B cell (primary cell): ENCODE results near the gene LHX6. TPM values are rescaled to one million over a fixed set of nuclear protein-coding genes. Genes with fewer than 3 reads are reported as not detected.

Source experiments
- ATAC-seq: fragments of 200-7000 bp; cut with Tn5 transposase; one replicate; pipeline ENCODE4 v1.10.0; 2021; ENCODE audit warnings: low read depth, mild to moderate bottlenecking, moderate number of reproducible peaks, moderate library complexity
- CTCF ChIA-PET: fragments of 350-600 bp; sonication (Branson Sonifier 250); formaldehyde crosslinking; loops from one replicate; lab custom pipeline; 2021; ENCODE audit warnings: antibody characterized with exemption, inconsistent platforms; lab: Charles Lee
- POLR2A ChIA-PET: fragments of 350-600 bp; sonication (Branson Sonifier 250); formaldehyde crosslinking; loops from one replicate; lab custom pipeline; 2021; ENCODE audit warnings: antibody characterized with exemption; lab: Charles Lee
- DNase-seq: peaks from one replicate; pipeline ENCODE4 v3.0.0; 2013
- H2AFZ ChIP-seq: 2 replicates; pipeline ENCODE4 v1.6.1; 2012; ENCODE audit warnings: mild to moderate bottlenecking, low read depth, low read length; ENCODE audit not compliant: insufficient read depth, poor library complexity, severe bottlenecking
- H3K27ac ChIP-seq, 2 donors: 1 replicate in 1 of 2; 2 replicates in 1 of 2; pipeline ENCODE4 v1.5.1; 2012 to 2013; ENCODE audit warnings: low read length in 2 of 2, mild to moderate bottlenecking in 2 of 2, moderate library complexity in 1 of 2
- H3K27me3 ChIP-seq, 4 experiments: fragments of 200-600 bp in 1 of 4; sonication (generic) in 1 of 4; replicated peaks in 1 of 4; 1 replicate in 2 of 4; 2 replicates in 2 of 4; pipeline versions ENCODE4 v1.6.1 to v1.7.0; 2013 to 2016; ENCODE audit warnings: low read length in 3 of 4, mild to moderate bottlenecking in 2 of 4, mixed read lengths in 1 of 4, moderate library complexity in 1 of 4; ENCODE audit not compliant: insufficient read depth in 4 of 4, control insufficient read depth in 3 of 4; ENCODE audit errors: control extremely low read depth in 1 of 4
- H3K36me3 ChIP-seq, 2 experiments: replicated peaks in 1 of 2; 1 replicate in 1 of 2; 2 replicates in 1 of 2; pipeline versions ENCODE4 v1.6.1 to v1.7.1; 2013; ENCODE audit warnings: low read length in 1 of 2; ENCODE audit not compliant: insufficient read depth in 2 of 2, control insufficient read depth in 1 of 2; ENCODE audit errors: control extremely low read depth in 1 of 2, extremely low read depth in 1 of 2
- H3K4me1 ChIP-seq, 2 donors: fragments of 200-600 bp in 1 of 2; sonication (generic) in 1 of 2; 1 replicate in 1 of 2; 2 replicates in 1 of 2; pipeline versions ENCODE4 v1.5.1 to v1.6.1; 2013 to 2017; ENCODE audit warnings: low read length in 2 of 2; ENCODE audit not compliant: control insufficient read depth in 2 of 2, insufficient read depth in 2 of 2
- H3K4me2 ChIP-seq: replicated peaks from 2 replicates; pipeline ENCODE3; 2012; ENCODE audit warnings: mild to moderate bottlenecking, low read depth, low read length; ENCODE audit not compliant: poor library complexity, severe bottlenecking
- H3K4me3 ChIP-seq, 5 experiments: fragments of 200-600 bp in 1 of 5; sonication (generic) in 1 of 5; 1 replicate in 3 of 5; 2 replicates in 2 of 5; pipeline versions ENCODE4 v1.5.1 to v1.7.0; 2011 to 2016; ENCODE audit warnings: low read length in 4 of 5, mild to moderate bottlenecking in 4 of 5, low read depth in 2 of 5, control low read depth in 1 of 5, moderate library complexity in 1 of 5; ENCODE audit not compliant: insufficient read depth in 1 of 5; ENCODE audit errors: control extremely low read depth in 1 of 5, extremely low read depth in 1 of 5
- H3K79me2 ChIP-seq: fragments of 200-600 bp; sonication (generic); one replicate; pipeline ENCODE4 v1.6.0; 2016; ENCODE audit warnings: low read length; ENCODE audit not compliant: control insufficient read depth, insufficient read depth
- H3K9ac ChIP-seq: fragments of 200-600 bp; sonication (generic); 2 replicates; pipeline ENCODE4 v1.6.1; 2017; ENCODE audit warnings: mild to moderate bottlenecking, low read length, moderate library complexity
- H3K9me3 ChIP-seq, 3 donors: one replicate each; pipeline versions ENCODE4 v1.6.1 to v1.7.1; 2013; ENCODE audit warnings: low read length in 2 of 3; ENCODE audit not compliant: control insufficient read depth in 2 of 3, insufficient read depth in 1 of 3; ENCODE audit errors: control extremely low read depth in 1 of 3
- H4K20me1 ChIP-seq: 2 replicates; pipeline ENCODE4 v1.6.0; 2012; ENCODE audit warnings: mild to moderate bottlenecking, low read length; ENCODE audit not compliant: insufficient read depth, control insufficient read depth, poor library complexity, severe bottlenecking
- H3K27ac Mint-ChIP-seq: one replicate; pipeline ENCODE4 v1.8.0; 2021; ENCODE audit warnings: mixed read lengths
- H3K27me3 Mint-ChIP-seq: one replicate; pipeline ENCODE4 v1.8.0; 2021; ENCODE audit warnings: mixed read lengths
- H3K4me1 Mint-ChIP-seq: one replicate; pipeline ENCODE4 v1.8.0; 2021; ENCODE audit warnings: mixed read lengths
- H3K4me3 Mint-ChIP-seq: one replicate; pipeline ENCODE4 v1.8.0; 2021; ENCODE audit warnings: mixed read lengths
- H3K9me3 Mint-ChIP-seq: one replicate; pipeline ENCODE4 v1.8.0; 2022; ENCODE audit warnings: mixed read lengths; ENCODE audit not compliant: insufficient read depth
- EZH2 ChIP-seq: IDR thresholded peaks from 2 replicates; pipeline ENCODE4 v1.6.1; 2012; ENCODE audit warnings: borderline replicate concordance, low read depth, mild to moderate bottlenecking, moderate library complexity, low read length; ENCODE audit not compliant: insufficient read depth, poor library complexity, severe bottlenecking
- WGBS: methylation state at CpG from one replicate; pipeline ENCODE4 v1.1.5; 2013; ENCODE audit warnings: missing lambda C conversion rate; ENCODE audit not compliant: insufficient coverage; 5-methylcytosine and 5-hydroxymethylcytosine counted together
- intact Hi-C: fragments of 100-400 bp; cut with micrococcal nuclease; formaldehyde crosslinking; loops from one replicate; pipeline ENCODE4 v1.10.0; 2022
- polyA plus RNA-seq: library from polyadenylated mRNA; depleted of rRNA; stranded (reverse); fragments of >200 nt; gene quantifications from 2 replicates; pipeline ENCODE4 v1.2.3, GENCODE V29; 2012
- total RNA-seq, 2 donors: library from RNA; stranded (reverse); fragments of 120-200 nt in 1 of 2; gene quantifications; 1 replicate in 1 of 2; 2 replicates in 1 of 2; pipeline versions ENCODE4 v1.2.3 to v1.2.4, GENCODE V29; 2013 to 2022
- TF ChIP-seq, protein P1 (sequence below): fragments of 200-600 bp; IDR thresholded peaks from one replicate; pipeline ENCODE4 v1.8.0; 2022; ENCODE audit warnings: antibody characterized with exemption, mild to moderate bottlenecking

LHX6 gene
- total and polyA plus RNA-seq, 2 donors (not counting 1 experiment from before 2014, with no cell fraction given), result 0.03 TPM; not detected in 1

DNA sequence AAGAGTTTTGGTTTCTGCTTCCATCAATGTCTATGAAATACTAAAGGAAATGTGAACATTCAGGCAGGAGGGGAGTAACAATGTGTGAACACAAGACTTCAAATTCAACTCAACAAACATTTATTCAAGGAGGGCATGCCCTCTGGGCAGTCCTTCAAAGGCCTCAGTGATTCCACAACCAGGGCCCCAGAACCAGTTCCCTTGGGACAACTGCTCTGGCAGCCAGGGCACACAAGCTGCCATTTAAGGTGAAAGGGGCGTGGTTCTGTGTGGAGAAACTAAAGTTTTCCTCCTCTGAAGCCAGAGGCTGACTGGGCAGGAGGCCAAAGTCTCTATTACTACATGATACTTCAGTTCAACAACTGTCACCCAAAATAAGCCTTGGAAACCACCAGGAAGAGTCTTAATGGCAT is 32.7 kb upstream of the LHX6 start:
- POLR2A ChIA-PET, result no interaction called here
- no peak overlapping the region for H3K4me3 Mint-ChIP-seq
- intact Hi-C loops, result loop anchor here (10.0 kb wide), 2 partner anchors 193 to 683 kb away; partner anchors contain the start of gene RABGAP1

DNA sequence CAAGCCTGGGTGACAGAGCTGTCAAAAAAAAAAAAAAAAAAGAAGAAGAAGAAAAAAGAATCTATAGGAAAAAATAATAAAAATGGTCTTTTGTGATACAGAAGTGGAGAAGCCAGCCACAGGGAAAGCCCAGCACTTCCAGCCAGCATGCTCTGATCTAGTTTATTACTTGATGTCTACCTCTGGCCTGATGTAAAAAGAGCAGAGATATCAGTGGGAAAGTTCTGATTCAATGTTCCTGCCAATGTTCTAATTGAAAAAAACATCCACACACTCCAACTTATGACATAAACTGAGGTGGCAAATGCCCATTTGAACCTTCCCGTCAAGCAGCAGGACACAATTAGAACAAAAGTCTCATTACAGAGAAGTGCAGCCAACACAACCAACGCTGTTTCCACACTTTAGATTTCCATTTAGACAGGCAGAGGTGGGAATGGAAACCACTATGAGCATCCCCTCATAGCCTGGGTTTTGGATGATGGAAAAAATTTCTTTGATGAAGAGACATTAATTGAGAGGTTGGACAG is 30.2 kb upstream of the LHX6 start:
- H3K27me3 Mint-ChIP-seq, result no peaks in the 10 kb centered on the region
- ChIA-PET CTCF (no interaction called here), POLR2A (no interaction called here)
- no peak overlapping the region for H2AFZ ChIP-seq
- no peak overlapping the region for H3K4me3 ChIP-seq
- H3K4me3 Mint-ChIP-seq, result no peak overlapping the region
- ATAC-seq (no peak), DNase-seq (no peak)
- no peak overlapping the region for H3K27ac Mint-ChIP-seq
- no peak overlapping the region for H3K4me2 ChIP-seq
- peaks cover 3% of the 10 kb centered on the region for H4K20me1 ChIP-seq
- H3K27me3 ChIP-seq, result no peaks in the 10 kb centered on the region
- intact Hi-C loops, result no loop called here
- no peaks in the 10 kb centered on the region for H3K9me3 Mint-ChIP-seq
- TF ChIP-seq EZH2, result no peak
- TF ChIP-seq, protein P1, sequence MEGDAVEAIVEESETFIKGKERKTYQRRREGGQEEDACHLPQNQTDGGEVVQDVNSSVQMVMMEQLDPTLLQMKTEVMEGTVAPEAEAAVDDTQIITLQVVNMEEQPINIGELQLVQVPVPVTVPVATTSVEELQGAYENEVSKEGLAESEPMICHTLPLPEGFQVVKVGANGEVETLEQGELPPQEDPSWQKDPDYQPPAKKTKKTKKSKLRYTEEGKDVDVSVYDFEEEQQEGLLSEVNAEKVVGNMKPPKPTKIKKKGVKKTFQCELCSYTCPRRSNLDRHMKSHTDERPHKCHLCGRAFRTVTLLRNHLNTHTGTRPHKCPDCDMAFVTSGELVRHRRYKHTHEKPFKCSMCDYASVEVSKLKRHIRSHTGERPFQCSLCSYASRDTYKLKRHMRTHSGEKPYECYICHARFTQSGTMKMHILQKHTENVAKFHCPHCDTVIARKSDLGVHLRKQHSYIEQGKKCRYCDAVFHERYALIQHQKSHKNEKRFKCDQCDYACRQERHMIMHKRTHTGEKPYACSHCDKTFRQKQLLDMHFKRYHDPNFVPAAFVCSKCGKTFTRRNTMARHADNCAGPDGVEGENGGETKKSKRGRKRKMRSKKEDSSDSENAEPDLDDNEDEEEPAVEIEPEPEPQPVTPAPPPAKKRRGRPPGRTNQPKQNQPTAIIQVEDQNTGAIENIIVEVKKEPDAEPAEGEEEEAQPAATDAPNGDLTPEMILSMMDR, result no peak
- H3K4me1 Mint-ChIP-seq, result peaks cover 19% of the 10 kb centered on the region
- H3K9me3 ChIP-seq, result no peaks in the 10 kb centered on the region
- no peak overlapping the region for H3K27ac ChIP-seq
- no peak overlapping the region for H3K9ac ChIP-seq
- H3K4me1 ChIP-seq, result peaks cover 10 to 12% of the 10 kb centered on the region in 2 donors
- 100% methylated on average over 1 of the region's 2 CpGs for WGBS
- peaks cover 0 to 52% of the 10 kb centered on the region in 2 experiments for H3K36me3 ChIP-seq
- peaks cover 42% of the 10 kb centered on the region for H3K79me2 ChIP-seq

More for the DNA sequence above, 32.7 kb upstream of the LHX6 start:
- Histone ChIP-seq H3K9ac (no peak overlapping the region), H3K27ac (no peak overlapping the region), H4K20me1 (peaks cover 3% of the 10 kb centered on the region), H3K27me3 (no peaks in the 10 kb centered on the region), H3K79me2 (peaks cover 61% of the 10 kb centered on the region), H2AFZ (no peak overlapping the region), H3K36me3 (peaks cover 0 to 35% of the 10 kb centered on the region in 2 experiments), H3K4me1 (peaks cover 23 to 25% of the 10 kb centered on the region in 2 donors), H3K9me3 (no peaks in the 10 kb centered on the region), H3K4me2 (no peak overlapping the region), H3K4me3 (no peak overlapping the region)
- DNase-seq (no peak), ATAC-seq (no peak)
- CTCF ChIA-PET, result interaction anchor here (0.9 kb wide), 1 partner anchor 89 kb away, joined by 3 read pairs; no protein-coding TSS in a partner anchor
- H3K27me3 Mint-ChIP-seq, result no peaks in the 10 kb centered on the region
- TF ChIP-seq, protein P1, result no peak
- no peak for TF ChIP-seq EZH2
- WGBS, result no CpG with 5 or more reads among the region's 1 CpG
- no peak overlapping the region for H3K27ac Mint-ChIP-seq
- H3K9me3 Mint-ChIP-seq, result no peaks in the 10 kb centered on the region
- peaks cover 35% of the 10 kb centered on the region for H3K4me1 Mint-ChIP-seq
